Neural progenitor cell (in vitro differentiated cells): ENCODE results near the gene ERCC6.

ENCODE experiments used
- EZH2 ChIP-seq: fragments of 200-600 bp; sonication (generic); IDR thresholded peaks from 2 replicates; pipeline ENCODE4 v1.6.1; 2017; ENCODE audit warnings: antibody characterized with exemption, mild to moderate bottlenecking, moderate library complexity
- EZH2phosphoT487 ChIP-seq: fragments of 200-600 bp; sonication (generic); IDR thresholded peaks from 2 replicates; pipeline ENCODE4 v1.6.1; 2017; ENCODE audit warnings: antibody characterized with exemption

- TF ChIP-seq EZH2phosphoT487 (no peak), EZH2 (no peak)
Measured at GRCh38 chr10:49523301-49523700, 15.6 kb downstream of the ERCC6 start.
